ENCODE results near the gene CCDC51.

GRCh38 chr3:48440590-48440958, 655 bp upstream of the CCDC51 start:
- TF ChIP-seq POLR2A (IDR thresholded peaks at IDR 0.05) = no peak
- no peak for TF ChIP-seq CTCF (IDR thresholded peaks at IDR 0.05)

All from prostate gland (tissue), 2 donors.